Measurements from ENCODE around the gene MST1.
"Not testable (repeated sequence)": the region's sequence is repeated elsewhere in the genome, so short reads cannot be mapped to it uniquely, and the experiment has no call there.

Gene MST1

DNA sequence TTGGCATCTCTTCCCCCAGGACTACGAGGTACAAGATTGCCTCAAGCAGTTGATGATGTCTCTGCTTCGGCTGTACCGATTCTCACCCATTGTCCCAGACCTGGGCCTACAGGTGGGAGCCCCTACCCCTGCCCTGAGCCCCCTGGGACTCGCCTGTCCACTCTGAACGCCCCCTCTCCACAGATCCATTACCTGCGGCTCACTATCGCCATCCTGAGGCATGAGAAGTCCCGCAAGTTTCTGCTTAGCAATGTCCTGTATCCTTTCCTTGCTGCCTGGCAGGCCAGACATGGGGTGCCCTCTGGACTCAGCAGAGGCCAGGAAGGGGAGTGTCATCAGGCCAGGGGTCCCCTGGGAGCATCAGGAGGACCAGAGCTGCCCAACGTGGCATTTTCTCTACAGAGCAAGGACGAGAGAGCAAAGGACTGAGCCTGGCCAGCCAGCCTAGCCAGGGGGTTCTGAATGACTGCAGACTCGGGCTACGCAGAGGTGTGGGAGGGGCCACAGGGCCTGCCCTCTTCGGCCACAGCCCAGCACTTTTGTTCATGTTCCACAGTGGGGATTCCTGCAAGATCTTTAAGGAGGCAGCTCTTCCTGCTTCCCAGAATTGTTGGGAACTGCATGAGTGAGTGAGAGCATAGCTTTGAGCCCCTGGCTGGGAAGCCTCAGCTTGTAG lies 11.3 kb upstream of the MST1 start:
- no peak for DNase-seq

DNA sequence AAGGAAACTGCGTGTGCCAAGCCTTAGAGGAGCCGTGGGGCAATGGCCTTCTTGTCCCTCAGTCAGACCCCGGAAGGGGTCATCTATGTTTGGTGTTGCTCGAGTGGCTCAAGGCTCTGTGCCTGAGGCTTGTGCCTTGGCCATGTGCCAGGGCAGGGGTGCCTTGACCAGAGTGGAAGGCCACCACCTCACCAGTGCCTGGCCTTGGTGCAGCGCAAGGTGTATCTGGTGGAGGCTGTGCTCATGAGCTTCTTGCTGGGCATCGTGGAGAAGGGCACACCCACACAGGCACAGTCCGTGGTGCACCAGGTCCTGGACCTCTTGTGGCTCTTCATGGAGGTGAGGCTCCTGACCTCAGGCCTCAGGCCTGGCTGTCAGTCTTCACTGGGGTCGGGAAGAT lies 10.7 kb upstream of the MST1 start:
- no peak for DNase-seq

DNA sequence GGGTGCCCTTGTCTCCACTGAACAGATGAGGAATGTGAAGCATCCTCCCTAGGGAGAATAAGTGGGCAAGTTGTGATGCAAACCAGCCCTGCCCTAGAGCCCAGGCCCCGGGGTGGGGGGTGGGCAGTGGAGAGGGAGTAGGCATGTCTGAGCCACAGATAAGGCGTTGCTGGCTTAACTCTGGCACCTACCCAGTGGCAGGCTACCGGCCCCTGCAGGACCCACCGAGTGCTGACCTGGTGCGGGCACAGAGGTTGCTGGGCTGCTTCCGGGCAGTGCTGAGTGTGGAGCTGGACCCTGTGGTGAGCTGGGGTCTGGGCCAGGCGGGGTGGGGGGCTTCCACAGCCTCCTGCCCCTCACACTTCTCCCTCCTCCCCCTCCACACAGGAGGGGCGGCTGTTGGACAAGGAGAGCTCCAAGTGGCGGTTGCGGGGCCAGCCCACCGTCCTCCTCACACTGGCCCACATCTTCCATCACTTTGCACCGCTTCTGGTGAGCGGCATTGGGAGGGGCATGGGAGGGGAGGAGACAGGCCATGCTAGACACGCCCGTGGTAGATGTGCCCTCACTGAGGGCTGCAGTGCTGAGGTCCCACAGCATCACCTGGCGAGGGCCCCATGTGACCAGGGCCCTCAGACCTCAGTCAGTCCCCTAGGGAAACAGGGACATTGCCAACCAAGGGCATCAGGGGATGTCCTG lies 10.2 kb upstream of the MST1 start:
- DNase-seq = no peak

DNA sequence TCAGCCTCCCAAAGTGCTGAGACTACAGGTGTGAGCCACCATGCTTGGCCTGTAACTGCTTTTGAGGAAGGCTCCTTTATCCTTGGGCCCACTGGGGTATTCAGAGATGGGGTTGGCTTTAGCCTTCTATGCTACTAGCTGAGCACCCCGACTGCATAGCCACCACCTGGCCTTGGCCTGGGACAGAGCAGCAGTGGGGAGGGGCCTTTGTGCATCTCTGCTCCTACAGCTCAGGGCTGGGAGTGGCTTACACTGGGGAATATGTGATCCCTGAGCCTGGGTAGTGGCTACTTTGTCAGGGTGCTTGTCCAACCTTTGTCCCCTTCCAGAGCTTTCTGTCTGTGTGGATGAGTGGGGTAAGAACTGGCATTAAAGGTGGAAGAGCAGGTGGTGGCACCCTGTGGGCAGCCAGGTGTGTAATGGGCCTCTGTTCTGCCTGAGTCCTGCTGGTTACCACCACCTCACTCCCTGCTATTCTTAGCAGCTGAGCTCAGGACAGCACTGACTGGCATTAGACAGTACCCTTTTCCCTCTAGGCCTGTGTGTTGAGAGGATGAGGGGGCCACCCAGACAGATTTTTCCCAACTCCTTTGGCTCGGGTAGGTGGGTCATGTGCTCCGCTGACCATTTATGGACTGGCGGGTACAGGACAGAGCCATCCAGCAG lies 6.2 kb upstream of the MST1 start:
- DNase-seq = not testable (repeated sequence)

DNA sequence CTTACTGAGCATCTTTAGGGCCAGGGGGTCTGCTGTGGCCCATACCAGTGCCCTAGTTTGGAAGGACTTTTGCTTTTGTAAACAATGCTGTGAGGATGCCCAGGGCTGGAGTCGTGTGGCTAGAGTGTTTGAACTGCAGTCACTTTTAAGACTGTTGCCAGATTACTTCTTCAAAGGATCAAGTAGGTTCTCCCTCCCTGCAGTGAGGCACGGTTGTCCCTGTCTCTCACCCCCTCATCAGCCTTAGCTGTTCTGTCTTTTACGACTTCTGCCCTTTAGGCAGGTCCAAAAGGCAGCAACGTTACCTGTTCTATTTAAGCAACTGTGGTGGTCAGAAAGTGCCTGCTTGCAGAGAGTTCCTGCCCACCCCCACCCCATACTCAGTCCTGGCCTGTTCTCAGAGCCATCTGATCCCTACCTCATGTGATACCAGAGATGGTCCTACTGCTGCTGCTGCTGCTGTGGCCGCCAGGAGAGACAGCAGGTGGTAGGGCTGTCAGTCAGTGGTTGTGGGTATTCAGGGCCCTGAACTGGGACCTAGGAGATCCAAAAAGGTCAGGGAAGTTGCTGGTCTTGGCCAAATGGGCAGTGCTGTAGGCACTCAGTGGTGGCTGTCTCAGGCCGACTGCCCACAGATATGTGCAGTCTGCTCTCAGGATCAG lies 5.3 kb upstream of the MST1 start:
- not testable (repeated sequence) for DNase-seq

DNA sequence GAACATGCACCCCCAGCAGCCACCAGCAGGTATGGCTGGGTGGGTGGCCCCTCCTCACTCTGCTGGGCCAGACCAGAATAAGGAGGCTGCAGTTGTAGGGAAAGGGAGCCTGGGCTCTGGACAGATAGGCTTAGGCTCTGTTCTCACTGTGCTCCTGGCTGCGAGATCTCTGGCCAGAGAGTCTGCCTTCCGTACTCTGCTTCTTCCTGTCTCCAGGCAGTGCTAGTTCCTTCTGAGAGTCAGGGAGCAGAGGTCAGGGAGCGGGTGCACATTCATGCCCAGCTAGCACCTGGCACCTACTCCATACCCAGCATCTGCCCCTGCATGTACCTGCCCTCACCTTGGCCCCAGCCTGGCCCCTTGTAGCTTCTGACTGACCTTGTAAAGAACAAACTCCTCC lies 2.2 kb upstream of the MST1 start:
- DNase-seq = not testable (repeated sequence)

DNA sequence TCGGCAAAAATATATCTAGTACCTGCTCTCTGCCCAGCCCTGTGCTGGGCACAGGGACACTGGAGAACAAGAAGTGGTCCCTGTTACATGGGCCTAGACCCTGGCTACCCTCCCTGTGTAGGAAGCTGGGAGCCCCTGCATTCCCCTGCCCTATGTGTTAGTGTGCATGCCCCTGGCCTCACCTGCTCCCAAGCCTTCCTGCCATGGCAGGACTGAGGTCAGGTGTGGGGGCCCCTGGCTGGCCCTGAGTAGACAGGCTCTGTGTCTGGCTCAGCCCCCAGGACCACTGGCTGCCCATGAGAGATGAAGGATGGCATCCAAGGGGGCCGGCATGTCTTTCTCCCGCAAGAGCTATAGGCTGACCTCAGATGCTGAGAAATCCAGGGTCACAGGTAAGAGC lies 1.6 kb upstream of the MST1 start:
- DNase-seq = not testable (repeated sequence)

DNA sequence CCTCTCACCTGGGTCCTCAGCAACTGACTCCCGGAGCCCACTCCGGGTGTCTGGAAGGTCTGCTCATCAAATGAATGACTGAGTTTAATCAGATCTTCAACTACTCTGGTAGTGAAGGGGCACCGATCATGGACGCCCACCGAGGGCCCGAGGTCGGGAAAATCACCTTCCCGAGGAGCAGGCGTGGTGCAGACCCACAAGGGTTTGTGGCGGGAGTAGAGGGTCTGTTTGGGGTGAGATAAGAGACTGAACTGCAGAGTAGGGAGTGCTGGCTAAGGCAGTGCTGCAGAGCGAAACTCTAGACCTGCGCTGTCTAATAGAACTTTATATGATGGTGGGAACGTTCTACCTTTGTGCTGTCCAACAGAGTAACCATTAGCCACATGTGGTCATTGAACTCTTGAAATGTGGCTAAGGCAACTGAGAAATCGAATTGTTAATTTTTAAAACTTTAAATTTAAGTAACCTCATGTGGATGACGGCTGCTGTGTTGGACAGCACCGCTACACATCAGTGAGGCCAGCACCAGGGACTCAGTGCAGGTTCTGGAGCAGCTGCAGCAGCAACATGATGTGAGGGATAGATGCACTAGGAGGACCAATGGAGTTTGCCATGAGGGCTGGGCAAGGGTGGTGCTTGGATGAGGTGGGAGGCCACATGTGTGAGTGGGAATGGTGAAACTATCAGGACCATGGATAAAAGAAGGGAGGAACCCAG lies 792 bp upstream of the MST1 start:
- DNase-seq = not testable (repeated sequence)

DNA sequence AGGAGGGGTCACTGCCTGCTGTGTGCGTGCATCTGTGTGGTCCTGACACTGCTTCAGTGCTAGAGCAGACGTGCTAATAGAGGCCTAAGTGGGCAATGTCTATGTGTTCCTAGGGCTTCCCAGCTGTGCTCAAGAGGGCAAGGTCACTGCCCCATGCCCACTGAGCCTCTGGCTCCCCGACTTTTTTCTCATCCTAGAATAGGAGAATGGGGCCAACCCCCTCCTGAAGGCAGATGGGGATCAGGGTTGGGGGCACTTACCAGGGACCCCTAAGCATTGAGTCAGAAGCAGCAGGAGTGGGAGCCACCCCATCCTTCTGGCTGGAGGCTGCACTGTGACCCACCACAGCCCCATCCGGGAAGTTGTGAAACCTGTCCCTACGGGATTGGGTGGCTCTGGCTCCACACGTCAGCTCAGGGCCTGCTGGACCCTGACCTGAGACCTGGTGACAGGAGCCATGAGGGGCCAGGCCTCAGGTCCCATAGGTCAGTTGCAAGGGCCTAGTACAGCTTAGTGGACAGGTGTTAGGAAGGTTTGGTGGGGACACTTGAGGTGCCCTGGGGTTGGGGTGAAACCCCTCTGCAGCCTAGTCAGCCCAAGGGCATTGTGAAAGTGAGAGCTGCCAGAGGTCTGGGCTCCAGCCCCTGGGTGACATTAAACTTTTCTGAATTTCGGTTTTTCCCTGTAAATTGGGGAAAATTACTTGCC lies 782 bp downstream of the MST1 start:
- not testable (repeated sequence) for DNase-seq

DNA sequence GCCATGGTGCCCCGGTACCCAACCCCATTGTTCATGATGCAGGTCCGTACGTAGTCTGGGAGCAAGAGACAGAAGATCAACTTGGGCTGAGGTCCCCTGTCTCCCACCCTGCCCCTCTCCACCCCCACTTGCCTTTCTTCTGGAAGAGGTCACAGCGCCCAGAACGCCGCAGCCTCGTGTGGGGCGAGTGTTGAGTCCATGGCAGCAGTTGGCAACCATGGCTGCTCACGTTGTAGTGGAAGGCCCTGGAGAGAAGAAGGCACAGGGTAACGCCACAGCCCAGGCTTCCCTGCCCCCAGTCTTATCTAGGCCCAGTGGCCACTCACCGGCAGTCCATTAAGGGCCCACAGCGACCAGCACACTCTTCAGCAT lies 1.9 kb downstream of the MST1 start:
- not testable (repeated sequence) for DNase-seq

DNA sequence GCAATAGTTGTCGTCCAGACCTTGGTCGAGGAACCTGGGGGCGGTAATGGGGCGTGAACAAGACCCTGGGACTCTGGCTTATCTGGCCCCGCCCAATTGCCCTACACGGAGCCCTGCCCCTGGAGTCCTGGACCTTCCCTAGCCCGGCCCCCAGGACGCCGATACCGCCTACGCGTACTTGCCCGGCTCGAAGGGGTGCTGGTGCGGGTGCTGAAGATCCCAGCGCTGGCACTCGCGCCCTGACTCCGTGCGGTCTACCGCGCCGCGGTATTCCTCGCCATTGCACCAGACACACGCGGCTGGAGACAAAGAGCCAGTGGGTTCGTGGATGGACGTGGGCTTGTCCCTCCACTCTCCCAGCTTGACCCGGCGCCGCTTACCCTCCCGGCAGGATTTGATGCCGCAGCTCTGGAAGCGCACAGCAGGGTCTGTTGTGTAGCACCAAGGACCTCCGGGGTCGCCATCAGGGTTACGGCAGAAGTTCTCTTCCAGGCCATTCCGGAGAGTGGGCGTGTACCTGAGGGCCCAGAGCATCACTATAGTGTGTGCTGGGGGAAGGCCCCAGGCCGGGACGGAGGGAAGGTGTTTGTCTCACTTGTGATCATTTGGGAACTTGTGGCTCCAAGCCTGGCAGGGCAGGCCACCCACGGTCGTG lies 2.4 kb downstream of the MST1 start:
- peak; percentile 35 for DNase-seq

DNA sequence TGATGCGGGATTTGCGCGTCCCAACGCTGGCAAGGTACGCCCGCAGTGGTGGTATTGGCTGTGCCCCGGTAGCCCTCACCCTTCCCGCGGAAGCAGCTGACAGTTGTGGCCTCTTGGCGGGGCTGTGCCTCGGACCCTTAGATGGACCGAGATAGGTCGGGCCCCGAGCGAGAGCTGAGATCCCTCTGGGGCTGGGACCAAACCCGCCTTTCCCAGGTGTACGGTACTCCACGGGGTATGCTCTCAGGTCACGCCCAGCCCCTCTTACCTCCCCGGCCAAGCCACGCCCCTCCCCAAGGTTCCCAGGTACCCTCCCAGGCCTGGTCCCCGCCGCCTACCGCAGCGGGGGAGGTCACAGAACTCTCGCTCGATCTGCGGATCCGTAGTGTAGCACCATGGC lies 2.9 kb downstream of the MST1 start:
- DNase-seq = not testable (repeated sequence)

DNA sequence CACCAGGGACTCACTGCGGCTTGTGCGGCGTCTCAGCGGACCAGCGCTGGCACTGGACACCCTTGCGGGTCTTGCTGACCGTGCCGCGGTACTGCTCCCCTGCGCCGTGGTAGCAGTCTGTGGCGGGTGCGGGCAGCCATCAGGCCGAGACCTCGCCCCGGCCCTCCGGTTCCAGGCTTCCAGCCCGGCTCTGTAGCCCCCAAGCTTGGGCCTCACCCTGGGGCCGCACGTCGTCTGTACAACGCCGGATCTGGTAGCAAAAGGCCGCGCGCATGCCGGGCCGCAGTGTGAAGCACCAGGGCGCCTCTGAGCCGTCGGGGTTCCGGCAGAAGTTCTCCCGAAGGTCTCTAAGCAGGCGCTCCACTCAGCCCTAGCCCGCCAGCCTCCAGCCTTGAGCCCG lies 3.4 kb downstream of the MST1 start:
- not testable (repeated sequence) for DNase-seq

DNA sequence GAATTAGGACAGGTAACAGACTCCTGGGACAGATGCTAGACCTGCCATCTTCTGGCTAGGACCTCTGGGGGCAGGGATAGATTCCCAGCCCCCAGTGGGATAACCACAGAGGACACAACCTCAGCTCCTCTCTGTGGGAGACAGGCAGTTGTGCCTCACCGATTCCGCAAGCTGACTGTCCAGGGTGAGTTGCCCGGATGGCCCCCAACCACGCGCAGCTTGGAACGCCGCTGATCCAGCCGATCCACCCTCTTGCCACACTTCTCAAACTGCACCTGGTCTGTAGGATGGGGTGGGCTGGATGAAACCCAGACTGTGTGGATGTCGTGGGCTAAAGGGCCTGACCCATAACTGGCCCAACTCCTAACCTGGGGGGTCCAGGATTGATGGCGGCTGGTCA lies 4.2 kb downstream of the MST1 start:
- DNase-seq = not testable (repeated sequence)

DNA sequence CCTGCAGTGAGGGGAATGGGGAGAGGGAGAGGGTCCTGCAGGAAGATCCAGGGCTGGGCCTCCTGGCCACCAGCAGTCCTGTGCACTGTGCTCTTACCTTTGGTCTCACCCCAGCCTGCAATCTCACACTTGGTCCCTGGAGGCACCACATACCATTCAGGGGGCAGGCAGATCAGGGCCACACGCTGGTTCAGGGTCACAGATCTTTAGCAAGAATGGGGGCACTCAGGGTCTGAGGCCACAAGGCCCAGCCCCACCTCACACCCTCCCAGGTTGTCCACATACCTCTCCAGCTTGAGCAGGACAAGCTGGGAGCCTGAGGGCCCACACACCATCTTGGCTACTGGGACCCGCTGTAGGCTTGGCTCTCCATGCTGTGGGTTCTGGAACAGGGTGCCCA lies 4.8 kb downstream of the MST1 start:
- not testable (repeated sequence) for DNase-seq

DNA sequence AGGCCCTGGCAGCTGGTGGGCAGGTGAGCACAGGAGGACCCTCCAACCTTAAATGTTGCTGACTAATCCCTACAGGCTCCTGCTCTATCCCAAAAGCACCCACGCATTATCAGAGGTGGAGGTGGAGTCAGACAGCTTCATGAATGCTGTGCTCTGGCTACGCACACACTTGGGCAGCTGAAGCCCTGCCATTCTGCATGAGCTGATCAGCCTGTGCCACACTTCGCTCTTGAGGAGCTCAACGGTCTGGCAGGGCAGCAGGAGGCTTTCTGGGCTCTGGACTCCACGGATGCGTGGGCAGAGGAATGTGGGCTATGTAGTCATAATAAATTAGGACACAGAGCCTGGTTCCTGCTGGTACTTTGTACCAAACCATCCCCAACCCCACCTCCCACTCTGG lies 6.1 kb downstream of the MST1 start:
- DNase-seq = no peak

DNA sequence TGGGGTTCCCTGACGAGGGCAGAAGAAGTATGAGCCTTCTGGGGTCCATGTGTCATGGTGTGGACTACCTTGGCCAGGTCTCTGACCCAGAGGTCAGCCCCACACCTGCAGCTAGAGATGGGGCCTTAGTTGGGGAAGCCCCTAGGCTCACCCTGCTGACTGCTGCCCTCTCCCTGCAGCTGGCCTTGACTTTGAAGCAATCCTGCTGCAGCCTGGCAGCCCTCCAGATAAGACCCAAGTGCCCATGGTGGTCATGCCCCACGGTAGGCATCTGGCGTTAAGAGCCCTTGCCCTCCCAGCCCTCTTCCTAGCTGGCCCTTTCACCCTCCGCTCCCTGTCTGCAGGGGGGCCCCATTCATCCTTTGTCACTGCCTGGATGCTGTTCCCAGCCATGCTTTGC lies 7.7 kb downstream of the MST1 start:
- DNase-seq = no peak

DNA sequence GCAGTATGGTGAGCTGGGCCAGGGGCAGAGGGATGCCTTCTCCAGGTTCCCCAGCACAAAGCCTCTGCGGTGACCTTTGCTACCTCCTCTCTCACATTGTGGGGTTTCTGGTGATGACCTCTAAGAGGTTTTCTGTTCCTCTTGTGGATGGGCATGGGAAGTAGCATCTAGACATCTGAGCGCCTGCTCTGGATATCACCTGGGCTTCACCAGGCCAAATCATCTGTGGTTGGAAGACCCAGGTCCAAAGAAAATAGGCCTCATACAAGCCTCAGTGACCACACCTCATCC lies 8.1 kb downstream of the MST1 start:
- no peak for DNase-seq

DNA sequence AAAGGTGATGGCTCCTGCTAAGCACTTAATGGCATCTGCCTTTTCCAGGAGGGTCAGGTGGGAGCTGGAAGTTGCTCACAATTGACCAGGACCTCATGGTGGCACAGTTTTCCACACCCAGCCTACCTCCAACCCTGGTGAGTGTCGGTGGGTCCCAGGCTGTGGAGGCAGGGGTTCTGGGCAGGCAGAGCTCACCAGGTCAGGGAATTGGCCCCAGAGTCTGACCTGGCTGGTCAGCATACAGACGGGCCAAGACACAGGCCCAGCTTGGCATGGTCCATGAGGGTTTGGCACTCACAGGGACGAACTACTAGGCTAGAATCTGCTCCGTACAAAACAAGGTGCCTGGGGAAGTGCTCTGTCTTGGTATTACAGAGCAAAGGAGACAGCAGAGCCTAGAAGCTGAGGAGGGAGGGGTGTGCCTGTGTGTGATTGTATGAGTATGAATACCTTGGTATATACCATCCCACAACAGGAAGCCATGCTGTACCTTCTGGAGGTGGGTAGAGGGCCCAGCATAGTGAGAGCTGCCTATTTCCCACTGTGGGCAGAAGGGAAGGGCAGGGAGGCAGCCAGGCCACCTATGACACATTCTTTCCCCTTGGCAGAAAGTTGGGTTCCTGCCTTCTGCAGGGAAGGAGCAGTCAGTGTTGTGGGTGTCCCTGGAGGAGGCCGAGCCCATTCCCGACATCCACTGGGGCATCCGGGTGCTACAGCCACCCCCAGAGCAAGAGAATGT lies 8.6 kb downstream of the MST1 start:
- no peak for DNase-seq

DNA sequence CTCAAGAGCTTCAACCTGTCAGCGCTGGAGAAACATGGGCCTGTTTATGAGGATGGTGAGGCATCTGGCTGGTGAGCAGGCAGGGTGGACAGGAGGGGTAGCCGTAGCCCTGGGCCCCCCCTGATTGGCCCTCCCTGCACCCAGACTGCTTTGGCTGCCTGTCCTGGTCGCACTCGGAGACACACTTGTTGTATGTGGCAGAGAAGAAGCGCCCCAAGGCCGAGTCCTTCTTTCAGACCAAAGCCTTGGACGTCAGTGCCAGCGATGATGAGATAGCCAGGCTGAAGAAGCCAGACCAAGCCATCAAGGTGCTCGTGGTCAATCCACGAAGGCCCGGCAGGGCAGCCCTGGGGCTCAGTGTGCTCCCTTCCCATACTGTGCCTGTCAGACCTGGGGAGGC lies 13.4 kb downstream of the MST1 start:
- DNase-seq = no peak

DNA sequence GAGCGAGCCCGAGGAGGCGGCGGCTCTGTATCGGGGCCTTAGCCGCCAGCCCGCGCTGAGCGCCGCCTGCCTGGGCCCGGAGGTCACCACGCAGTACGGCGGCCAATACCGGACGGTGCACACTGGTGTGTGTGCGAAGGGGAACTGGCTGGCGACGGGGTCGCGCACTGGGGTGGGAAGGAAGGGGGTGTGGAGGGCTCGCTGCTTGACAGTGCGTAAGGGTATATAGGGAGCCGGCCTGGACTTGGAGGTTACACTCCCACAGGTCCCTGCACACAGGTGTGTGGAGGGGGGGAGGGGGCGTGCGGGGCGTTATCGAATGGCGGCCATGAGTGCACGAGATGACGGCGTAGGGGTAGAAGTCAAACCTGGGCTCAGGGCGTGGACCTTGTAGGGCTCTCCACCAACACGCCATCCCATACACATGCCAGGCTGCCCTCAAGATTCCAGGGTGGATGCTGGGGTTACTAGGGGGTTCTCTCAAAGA lies 14.7 kb downstream of the MST1 start:
- DNase-seq = no peak
